ENCODE measurements around the gene SLC27A4. TPM values are rescaled to one million over a fixed set of nuclear protein-coding genes. Genes with fewer than 3 reads are reported as not detected.

SLC27A4 gene
- total RNA-seq, 1 experiment from 2014 or later, result 18.8 TPM

GRCh38 chr9:128392302-128393144, 52.2 kb downstream of the SLC27A4 start:
- no peak for TF ChIP-seq CTCF (IDR thresholded peaks at IDR 0.05; ENCODE audit: unreplicated experiment)
- no peak for DNase-seq (ENCODE audit: unreplicated experiment)
- ChIA-PET POLR2A (no interaction called here), CTCF (interaction anchor here (1.0 to 1.5 kb wide), 2 partner anchors 21 to 27 kb away, joined by 3 to 4 read pairs; no protein-coding TSS in a partner anchor)
- Mint-ChIP-seq H3K27ac (ENCODE audit: low read depth, unreplicated experiment) (no peak overlapping the region), H3K4me3 (ENCODE audit: unreplicated experiment) (no peak overlapping the region), H3K36me3 (ENCODE audit: insufficient read depth, unreplicated experiment) (peaks cover 37% of the 10 kb centered on the region), H3K27me3 (ENCODE audit: insufficient read depth, unreplicated experiment) (peaks cover 11% of the 10 kb centered on the region), H3K9me3 (ENCODE audit: unreplicated experiment) (no peaks in the 10 kb centered on the region), H3K4me1 (ENCODE audit: insufficient read depth, unreplicated experiment) (no peaks in the 10 kb centered on the region)
- no TSS peak for BruUV-seq (replicated peaks)
- intact Hi-C loops (cut with micrococcal nuclease), result no loop called here

- no peak overlapping the region for H3K4me3 Mint-ChIP-seq (ENCODE audit: unreplicated experiment)
- H3K27ac Mint-ChIP-seq (ENCODE audit: low read depth, unreplicated experiment), result no peak overlapping the region
- CTCF ChIA-PET, result interaction anchor here (0.6 to 1.5 kb wide), 3 partner anchors 27 to 285 kb away, joined by 3 to 4 read pairs (median 3); no protein-coding TSS in a partner anchor
- H3K4me1 Mint-ChIP-seq (ENCODE audit: insufficient read depth, unreplicated experiment), result no peaks in the 10 kb centered on the region
- no TSS peak for BruUV-seq (replicated peaks)
- POLR2A ChIA-PET, result no interaction called here
- intact Hi-C loops (cut with micrococcal nuclease), result no loop called here
- TF ChIP-seq CTCF (IDR thresholded peaks at IDR 0.05; ENCODE audit: unreplicated experiment), result no peak
- DNase-seq (ENCODE audit: unreplicated experiment), result no peak
- peaks cover 14% of the 10 kb centered on the region for H3K27me3 Mint-ChIP-seq (ENCODE audit: insufficient read depth, unreplicated experiment)
- H3K36me3 Mint-ChIP-seq (ENCODE audit: insufficient read depth, unreplicated experiment), result peaks cover 30% of the 10 kb centered on the region
- H3K9me3 Mint-ChIP-seq (ENCODE audit: unreplicated experiment), result no peaks in the 10 kb centered on the region
These were observed 52.9 kb downstream of the SLC27A4 start for GRCh38 chr9:128393145-128393775.

- no peak for TF ChIP-seq CTCF (IDR thresholded peaks at IDR 0.05; ENCODE audit: unreplicated experiment)
- intact Hi-C loops (cut with micrococcal nuclease), result no loop called here
- ChIA-PET POLR2A (no interaction called here), CTCF (interaction anchor here (0.6 to 1.5 kb wide), 3 partner anchors 26 to 286 kb away, joined by 3 to 4 read pairs (median 3); no protein-coding TSS in a partner anchor)
- peaks cover 14% of the 10 kb centered on the region for H3K27me3 Mint-ChIP-seq (ENCODE audit: insufficient read depth, unreplicated experiment)
- DNase-seq (ENCODE audit: unreplicated experiment), result no peak
- no peaks in the 10 kb centered on the region for H3K4me1 Mint-ChIP-seq (ENCODE audit: insufficient read depth, unreplicated experiment)
- H3K4me3 Mint-ChIP-seq (ENCODE audit: unreplicated experiment), result no peak overlapping the region
- H3K9me3 Mint-ChIP-seq (ENCODE audit: unreplicated experiment), result no peaks in the 10 kb centered on the region
- no TSS peak for BruUV-seq (replicated peaks)
- peaks cover 26% of the 10 kb centered on the region for H3K36me3 Mint-ChIP-seq (ENCODE audit: insufficient read depth, unreplicated experiment)
- H3K27ac Mint-ChIP-seq (ENCODE audit: low read depth, unreplicated experiment), result no peak overlapping the region
These were observed 53.6 kb downstream of the SLC27A4 start for GRCh38 chr9:128393970-128394369.

GRCh38 chr9:128394379-128395168, 54.2 kb downstream of the SLC27A4 start:
- CTCF ChIA-PET, result interaction anchor here (0.6 to 1.5 kb wide), 2 partner anchors 25 to 124 kb away, joined by 3 read pairs; no protein-coding TSS in a partner anchor

More at GRCh38 chr9:128394379-128395168, 54.2 kb downstream of the SLC27A4 start:
- DNase-seq (ENCODE audit: unreplicated experiment), result no peak
- no peak overlapping the region for H3K27ac Mint-ChIP-seq (ENCODE audit: low read depth, unreplicated experiment)
- POLR2A ChIA-PET, result no interaction called here
- intact Hi-C loops (cut with micrococcal nuclease), result no loop called here
- no peak for TF ChIP-seq CTCF (IDR thresholded peaks at IDR 0.05; ENCODE audit: unreplicated experiment)
- no peaks in the 10 kb centered on the region for H3K9me3 Mint-ChIP-seq (ENCODE audit: unreplicated experiment)
- H3K36me3 Mint-ChIP-seq (ENCODE audit: insufficient read depth, unreplicated experiment), result peaks cover 22% of the 10 kb centered on the region
- BruUV-seq (replicated peaks), result no TSS peak
- peaks cover 14% of the 10 kb centered on the region for H3K27me3 Mint-ChIP-seq (ENCODE audit: insufficient read depth, unreplicated experiment)
- H3K4me3 Mint-ChIP-seq (ENCODE audit: unreplicated experiment), result no peak overlapping the region
- H3K4me1 Mint-ChIP-seq (ENCODE audit: insufficient read depth, unreplicated experiment), result no peaks in the 10 kb centered on the region
